ENCODE results near the gene AGPAT2.
A peak's percentile ranks its signal among the peaks of the same experiment; 100 is the strongest.

AGPAT2 gene

GRCh38 chr9:136707849-136708517 lies 20.7 kb upstream of the AGPAT2 start:
- CTCF ChIA-PET: interaction anchor here (0.6 to 1.4 kb wide), 5 partner anchors 14 to 1128 kb away, joined by 3 to 9 read pairs (median 3); no protein-coding TSS in a partner anchor

DNA sequence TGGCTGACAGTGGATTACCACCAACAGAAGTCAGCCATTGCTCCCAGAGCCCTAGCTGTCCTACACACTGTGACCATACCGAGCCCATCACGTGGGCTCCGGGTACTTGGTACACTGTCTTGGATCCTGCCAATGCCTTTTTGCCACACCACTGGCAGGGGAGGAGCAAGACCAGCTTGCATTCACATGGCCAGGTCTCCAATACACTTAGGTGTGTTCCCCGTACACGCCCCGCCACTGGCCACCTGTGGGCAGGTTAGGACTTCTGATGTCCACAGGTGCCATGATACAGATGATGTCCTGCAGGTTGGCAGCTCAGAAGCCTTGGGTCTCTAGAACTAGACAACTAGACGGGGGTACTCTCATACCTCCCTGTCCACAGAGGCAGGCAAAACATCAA lies 19.8 kb upstream of the AGPAT2 start:
- Histone ChIP-seq H3K36me3 (ENCODE audit: control insufficient read depth in 2 of 2, insufficient read depth in 1 of 2, low read length in 2 of 2) (no peaks in the 10 kb centered on the region), H3K9me3 (ENCODE audit: control insufficient read depth, insufficient read depth, low read depth, low read length) (no peaks in the 10 kb centered on the region), H3K4me3 (ENCODE audit: low read depth, low read length) (no peak overlapping the region), H3K27ac (ENCODE audit: extremely low read depth, low read depth, low read length) (no peak overlapping the region), H3K4me1 (ENCODE audit: control insufficient read depth, insufficient read depth, low read length) (no peaks in the 10 kb centered on the region)
- POLR2A ChIA-PET: interaction anchor here (0.6 kb wide), 1 partner anchor 1136 kb away, joined by 3 read pairs; no protein-coding TSS in a partner anchor
- CTCF ChIA-PET: interaction anchor here (0.6 to 1.0 kb wide), 5 partner anchors 12 to 510 kb away, joined by 3 to 7 read pairs (median 4); no protein-coding TSS in a partner anchor
- TF ChIP-seq ZIC2 (tag by site-specific recombination; IDR thresholded peaks at IDR 0.05): no peak
- TF ChIP-seq SCRT1 (tag by site-specific recombination; IDR thresholded peaks at IDR 0.05; ENCODE audit: borderline replicate concordance): peak; percentile 40; the same call in 1 of the 2 replicates
- no peak for TF ChIP-seq ZNF580 (tag by site-specific recombination; IDR thresholded peaks at IDR 0.05)
- TF ChIP-seq ZFP41 (tag by site-specific recombination; IDR thresholded peaks at IDR 0.05; ENCODE audit: borderline replicate concordance): no peak
- TF ChIP-seq ZNF157 (tag by site-specific recombination; IDR thresholded peaks at IDR 0.05): peak; percentile 94
- TF ChIP-seq ZNF510 (tag by site-specific recombination; IDR thresholded peaks at IDR 0.05; ENCODE audit: insufficient replicate concordance): no peak
- no peak for TF ChIP-seq ZNF629 (tag by site-specific recombination; IDR thresholded peaks at IDR 0.05)
- no peak for TF ChIP-seq TRIM28 (IDR thresholded peaks at IDR 0.05; ENCODE audit: borderline replicate concordance, low read length)
- no peak for TF ChIP-seq ZNF292 (tag by site-specific recombination; IDR thresholded peaks at IDR 0.05; ENCODE audit: borderline replicate concordance, low read depth)
- TF ChIP-seq, protein P1, sequence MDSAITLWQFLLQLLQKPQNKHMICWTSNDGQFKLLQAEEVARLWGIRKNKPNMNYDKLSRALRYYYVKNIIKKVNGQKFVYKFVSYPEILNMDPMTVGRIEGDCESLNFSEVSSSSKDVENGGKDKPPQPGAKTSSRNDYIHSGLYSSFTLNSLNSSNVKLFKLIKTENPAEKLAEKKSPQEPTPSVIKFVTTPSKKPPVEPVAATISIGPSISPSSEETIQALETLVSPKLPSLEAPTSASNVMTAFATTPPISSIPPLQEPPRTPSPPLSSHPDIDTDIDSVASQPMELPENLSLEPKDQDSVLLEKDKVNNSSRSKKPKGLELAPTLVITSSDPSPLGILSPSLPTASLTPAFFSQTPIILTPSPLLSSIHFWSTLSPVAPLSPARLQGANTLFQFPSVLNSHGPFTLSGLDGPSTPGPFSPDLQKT (IDR thresholded peaks at IDR 0.05; ENCODE audit: borderline replicate concordance, low read depth, low read length): no peak
- no peak for TF ChIP-seq BCL11B (tag by site-specific recombination; IDR thresholded peaks at IDR 0.05; ENCODE audit: low read depth)
- TF ChIP-seq, protein P2, sequence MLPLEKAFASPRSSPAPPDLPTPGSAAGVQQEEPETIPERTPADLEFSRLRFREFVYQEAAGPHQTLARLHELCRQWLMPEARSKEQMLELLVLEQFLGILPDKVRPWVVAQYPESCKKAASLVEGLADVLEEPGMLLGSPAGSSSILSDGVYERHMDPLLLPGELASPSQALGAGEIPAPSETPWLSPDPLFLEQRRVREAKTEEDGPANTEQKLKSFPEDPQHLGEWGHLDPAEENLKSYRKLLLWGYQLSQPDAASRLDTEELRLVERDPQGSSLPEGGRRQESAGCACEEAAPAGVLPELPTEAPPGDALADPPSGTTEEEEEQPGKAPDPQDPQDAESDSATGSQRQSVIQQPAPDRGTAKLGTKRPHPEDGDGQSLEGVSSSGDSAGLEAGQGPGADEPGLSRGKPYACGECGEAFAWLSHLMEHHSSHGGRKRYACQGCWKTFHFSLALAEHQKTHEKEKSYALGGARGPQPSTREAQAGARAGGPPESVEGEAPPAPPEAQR (tag by site-specific recombination; IDR thresholded peaks at IDR 0.05): no peak
- no peak for TF ChIP-seq ZNF747 (tag by site-specific recombination; IDR thresholded peaks at IDR 0.05)
- TF ChIP-seq ZNF350 (tag by site-specific recombination; IDR thresholded peaks at IDR 0.05): no peak
- TF ChIP-seq ZNF24 (tag by site-specific recombination; IDR thresholded peaks at IDR 0.05): no peak
- no peak for TF ChIP-seq ZNF311 (tag by site-specific recombination; IDR thresholded peaks at IDR 0.05; ENCODE audit: borderline replicate concordance)
- no peak for TF ChIP-seq ZNF202 (tag by site-specific recombination; IDR thresholded peaks at IDR 0.05; ENCODE audit: borderline replicate concordance)
- no peak for TF ChIP-seq ZNF391 (tag by site-specific recombination; IDR thresholded peaks at IDR 0.05; ENCODE audit: borderline replicate concordance, low read depth)

More at GRCh38 chr9:136707849-136708517, 20.7 kb upstream of the AGPAT2 start:
- Histone ChIP-seq H3K4me3 (ENCODE audit: low read depth, low read length) (no peak overlapping the region), H3K27ac (ENCODE audit: extremely low read depth, low read depth, low read length) (no peak overlapping the region), H3K4me1 (ENCODE audit: control insufficient read depth, insufficient read depth, low read length) (no peaks in the 10 kb centered on the region), H3K36me3 (ENCODE audit: control insufficient read depth in 2 of 2, insufficient read depth in 1 of 2, low read length in 2 of 2) (no peaks in the 10 kb centered on the region), H3K9me3 (ENCODE audit: control insufficient read depth, insufficient read depth, low read depth, low read length) (no peaks in the 10 kb centered on the region)
- TF ChIP-seq ZNF645 (tag by site-specific recombination; IDR thresholded peaks at IDR 0.05) (no peak), ZNF112 (tag by site-specific recombination; IDR thresholded peaks at IDR 0.05) (no peak), AEBP2 (tag by site-specific recombination; IDR thresholded peaks at IDR 0.05; ENCODE audit: borderline replicate concordance) (no peak), ZNF707 (tag by site-specific recombination; IDR thresholded peaks at IDR 0.05) (no peak), KLF16 (tag by site-specific recombination; IDR thresholded peaks at IDR 0.05) (no peak), SCRT2 (tag by site-specific recombination; IDR thresholded peaks at IDR 0.05) (peak; percentile 23; the same call in 1 of the 2 replicates), ZNF341 (tag by site-specific recombination; IDR thresholded peaks at IDR 0.05; ENCODE audit: low read depth) (peak; percentile 63)
- TF ChIP-seq, protein P3, sequence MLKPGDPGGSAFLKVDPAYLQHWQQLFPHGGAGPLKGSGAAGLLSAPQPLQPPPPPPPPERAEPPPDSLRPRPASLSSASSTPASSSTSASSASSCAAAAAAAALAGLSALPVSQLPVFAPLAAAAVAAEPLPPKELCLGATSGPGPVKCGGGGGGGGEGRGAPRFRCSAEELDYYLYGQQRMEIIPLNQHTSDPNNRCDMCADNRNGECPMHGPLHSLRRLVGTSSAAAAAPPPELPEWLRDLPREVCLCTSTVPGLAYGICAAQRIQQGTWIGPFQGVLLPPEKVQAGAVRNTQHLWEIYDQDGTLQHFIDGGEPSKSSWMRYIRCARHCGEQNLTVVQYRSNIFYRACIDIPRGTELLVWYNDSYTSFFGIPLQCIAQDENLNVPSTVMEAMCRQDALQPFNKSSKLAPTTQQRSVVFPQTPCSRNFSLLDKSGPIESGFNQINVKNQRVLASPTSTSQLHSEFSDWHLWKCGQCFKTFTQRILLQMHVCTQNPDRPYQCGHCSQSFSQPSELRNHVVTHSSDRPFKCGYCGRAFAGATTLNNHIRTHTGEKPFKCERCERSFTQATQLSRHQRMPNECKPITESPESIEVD (tag by site-specific recombination; IDR thresholded peaks at IDR 0.05): no peak
- POLR2A ChIA-PET: interaction anchor here (0.8 to 1.4 kb wide), 4 partner anchors 19 to 31 kb away, joined by 3 to 4 read pairs (median 4); no protein-coding TSS in a partner anchor
